HepG2 (cell line): ENCODE data around the gene FAM163B. TPM values are rescaled to one million over a fixed set of nuclear protein-coding genes. Genes with fewer than 3 reads are reported as not detected.

Experiments used
- ATAC-seq: fragments of 200-7000 bp; cut with Tn5 transposase; 3 replicates; pipeline ENCODE4 v1.9.1; 2020; ENCODE audit warnings: mild to moderate bottlenecking, moderate library complexity
- BruUV-seq: library from RNA; stranded (reverse); fragments of 400-500 nt; replicated peaks from 2 replicates; lab custom pipeline; 2021; lab: Mats Ljungman, UMichigan
- CTCF ChIA-PET: fragments of 300-600 bp; formaldehyde crosslinking; extraction: SDS; loops from one replicate; lab custom pipeline; 2021; ENCODE audit warnings: low total read pairs, inconsistent platforms, low intra/inter-chr PET ratio; lab: Yijun Ruan, JAX
- POLR2A ChIA-PET: fragments of 350-600 bp; sonication (Branson Sonifier 250); formaldehyde crosslinking; loops from one replicate; lab custom pipeline; 2020; ENCODE audit warnings: antibody characterized with exemption, inconsistent platforms; lab: Yijun Ruan, JAX
- DNase-seq: peaks from one replicate; pipeline ENCODE4 v3.0.0-alpha.2; 2015; ENCODE audit warnings: low spot score
- FAIRE-seq: peaks from 3 replicates; lab custom pipeline; 2011; peaks lifted over from hg19 to GRCh38; lab: Jason Lieb, UNC
- H2AFZ ChIP-seq: one replicate; pipeline ENCODE4 v1.6.1; 2011; ENCODE audit warnings: low read length, inconsistent platforms
- H3K27ac ChIP-seq: fragments of 300-600 bp; 3 replicates; pipeline ENCODE4 v1.8.0; 2011; ENCODE audit warnings: mixed run types, mild to moderate bottlenecking, mixed read lengths, low read length, inconsistent platforms; ENCODE audit not compliant: insufficient read depth; ENCODE audit errors: extremely low read length
- H3K27me3 ChIP-seq, 2 experiments: fragments of 200-600 bp in 1 of 2; 2 replicates in 1 of 2; 3 replicates in 1 of 2; pipeline versions ENCODE4 v1.6.0 to v1.8.0; 2011; ENCODE audit warnings: low read length in 2 of 2, mild to moderate bottlenecking in 2 of 2, moderate library complexity in 2 of 2, inconsistent platforms in 1 of 2; ENCODE audit not compliant: insufficient read depth in 2 of 2, control insufficient read depth in 1 of 2
- H3K36me3 ChIP-seq, 2 experiments: fragments of 200-600 bp in 1 of 2; replicated peaks in 1 of 2; 2 replicates in 1 of 2; 3 replicates in 1 of 2; pipeline versions ENCODE4 v1.5.1 to v1.8.0; 2011; ENCODE audit warnings: low read length in 2 of 2, inconsistent platforms in 1 of 2; ENCODE audit not compliant: insufficient read depth in 2 of 2, control insufficient read depth in 1 of 2
- H3K4me1 ChIP-seq: 2 replicates; pipeline ENCODE4 v1.5.1; 2012; ENCODE audit warnings: low read length, inconsistent platforms; ENCODE audit not compliant: insufficient read depth
- H3K4me2 ChIP-seq: 2 replicates; pipeline ENCODE4 v1.6.0; 2011; ENCODE audit warnings: low read depth, low read length, inconsistent platforms
- H3K4me3 ChIP-seq, 3 experiments: fragments of 200-600 bp in 1 of 3; sonication (generic), shearing (Covaris generic) in 1 of 3; replicated peaks in 1 of 3; 2 replicates each; pipeline ENCODE4 v1.5.1; 2011 to 2016; ENCODE audit warnings: low read length in 3 of 3, inconsistent platforms in 2 of 3, low read depth in 2 of 3, mild to moderate bottlenecking in 2 of 3, control low read depth in 1 of 3, mixed read lengths in 1 of 3; ENCODE audit not compliant: insufficient read depth in 1 of 3
- H3K79me2 ChIP-seq: one replicate; pipeline ENCODE4 v1.6.1; 2011; ENCODE audit warnings: low read length, inconsistent platforms; ENCODE audit not compliant: insufficient read depth
- H3K9ac ChIP-seq: 2 replicates; pipeline ENCODE4 v1.6.0; 2011; ENCODE audit warnings: mild to moderate bottlenecking, low read depth, low read length, inconsistent platforms; ENCODE audit not compliant: insufficient read depth
- H3K9me3 ChIP-seq: 2 replicates; pipeline ENCODE4 v1.5.1; 2012; ENCODE audit warnings: mild to moderate bottlenecking, low read length
- H4K20me1 ChIP-seq: 2 replicates; pipeline ENCODE4 v1.6.0; 2011; ENCODE audit warnings: inconsistent platforms, mild to moderate bottlenecking, low read length, moderate library complexity; ENCODE audit not compliant: insufficient read depth
- ARHGAP35 ChIP-seq: sonication (generic); formaldehyde crosslinking; IDR thresholded peaks from 2 replicates; pipeline ENCODE4 v1.9.0; 2022; ENCODE audit warnings: mild to moderate bottlenecking, inconsistent platforms, moderate library complexity, missing genetic modification reagents, borderline replicate concordance
- DRAP1 ChIP-seq: IDR thresholded peaks from 2 replicates; pipeline ENCODE4 v1.6.1; 2016; ENCODE audit warnings: missing genetic modification reagents, missing compliant biosample characterization
- EEA1 ChIP-seq: sonication (generic); formaldehyde crosslinking; IDR thresholded peaks from 2 replicates; pipeline ENCODE4 v1.5.1; 2020; ENCODE audit warnings: mild to moderate bottlenecking, missing genetic modification reagents, borderline replicate concordance
- GRHL1 ChIP-seq: sonication (generic); formaldehyde crosslinking; conservative IDR thresholded peaks from 2 replicates; pipeline ENCODE4 v1.8.0; 2022; ENCODE audit warnings: missing genetic modification reagents
- MBD4 ChIP-seq: IDR thresholded peaks from 2 replicates; pipeline ENCODE4 v1.6.1; 2012; ENCODE audit warnings: low read length, inconsistent platforms, borderline replicate concordance
- SIN3A ChIP-seq: IDR thresholded peaks from 2 replicates; pipeline ENCODE4 v1.6.1; 2011; ENCODE audit warnings: low read depth, mild to moderate bottlenecking, control low read depth, low read length, borderline replicate concordance
- SP1 ChIP-seq, 2 experiments: fragments of 450-650 bp in 1 of 2; sonication (generic) in 1 of 2; formaldehyde crosslinking in 1 of 2; IDR thresholded peaks; 2 replicates each; pipeline versions ENCODE4 v1.4.0 to v1.6.1; 2016 to 2020; ENCODE audit warnings: missing genetic modification reagents in 1 of 2
- YY1 ChIP-seq: IDR thresholded peaks from 2 replicates; pipeline ENCODE4 v1.6.1; 2011; ENCODE audit warnings: low read length, low read depth, moderate library complexity, mild to moderate bottlenecking; ENCODE audit not compliant: insufficient read depth, insufficient replicate concordance
- ZNF317 ChIP-seq: sonication (generic); formaldehyde crosslinking; IDR thresholded peaks from 2 replicates; pipeline ENCODE4 v1.5.0; 2020; ENCODE audit warnings: mild to moderate bottlenecking, missing genetic modification reagents
- ZNF841 ChIP-seq: sonication (generic); formaldehyde crosslinking; IDR thresholded peaks from 2 replicates; pipeline ENCODE4 v1.8.1; 2023; ENCODE audit warnings: missing genetic modification reagents, borderline replicate concordance
- WGBS: methylation state at CpG from one replicate; pipeline ENCODE4 v1.1.6; 2017; ENCODE audit warnings: low lambda C conversion rate; 5-methylcytosine and 5-hydroxymethylcytosine counted together
- in situ Hi-C: cut with HindIII; loops from 2 replicates; pipeline ENCODE4 v1.10.0; 2017; ENCODE audit warnings: low pct_unique_long_range_greater_than_20kb; ENCODE audit not compliant: extremely low pct_ligation_motif_present
- intact Hi-C: fragments of 100-400 bp; cut with micrococcal nuclease; formaldehyde crosslinking; loops from one replicate; pipeline ENCODE4 v1.10.0; 2022; ENCODE audit not compliant: unreplicated experiment
- polyA plus RNA-seq, 8 experiments: library from polyadenylated mRNA; depleted of rRNA in 3 of 8; stranded (reverse) in 7 of 8; unstranded in 1 of 8; fragments of >200 nt; fragmentation: Illumina TruSeq in 4 of 8; extraction: Trizol in 4 of 8; gene quantifications; 2 replicates each; pipeline versions ENCODE4 v1.2.1 to v1.2.3, GENCODE V29; 2011 to 2016; ENCODE audit warnings: low read depth in 4 of 8, missing spikeins in 1 of 8, mixed read lengths in 1 of 8; ENCODE audit not compliant: insufficient read depth in 1 of 8
- total RNA-seq, 5 experiments: library from RNA; depleted of rRNA; stranded (reverse); fragments of >200 nt; fragmentation: Illumina TruSeq; extraction: Trizol; gene quantifications; 2 replicates each; pipeline ENCODE4 v1.2.3, GENCODE V29; 2016; ENCODE audit warnings: low read depth in 1 of 5
- TF ChIP-seq, protein P1 (sequence below): sonication (generic); formaldehyde crosslinking; IDR thresholded peaks from 2 replicates; pipeline ENCODE4 v1.8.0; 2022; ENCODE audit warnings: mild to moderate bottlenecking, missing genetic modification reagents
- TF ChIP-seq, protein P2 (sequence below): sonication (generic); formaldehyde crosslinking; IDR thresholded peaks from 2 replicates; pipeline ENCODE4 v1.5.0; 2020; ENCODE audit warnings: missing genetic modification reagents
- TF ChIP-seq, protein P3 (sequence below): sonication (generic); formaldehyde crosslinking; IDR thresholded peaks from 2 replicates; pipeline ENCODE4 v1.4.0; 2020; ENCODE audit warnings: missing genetic modification reagents

The FAM163B gene
- total and polyA plus RNA-seq, 2 of the 13 experiments (the other 11 are each of a cell fraction or from before 2014, with no cell fraction given): not detected

DNA sequence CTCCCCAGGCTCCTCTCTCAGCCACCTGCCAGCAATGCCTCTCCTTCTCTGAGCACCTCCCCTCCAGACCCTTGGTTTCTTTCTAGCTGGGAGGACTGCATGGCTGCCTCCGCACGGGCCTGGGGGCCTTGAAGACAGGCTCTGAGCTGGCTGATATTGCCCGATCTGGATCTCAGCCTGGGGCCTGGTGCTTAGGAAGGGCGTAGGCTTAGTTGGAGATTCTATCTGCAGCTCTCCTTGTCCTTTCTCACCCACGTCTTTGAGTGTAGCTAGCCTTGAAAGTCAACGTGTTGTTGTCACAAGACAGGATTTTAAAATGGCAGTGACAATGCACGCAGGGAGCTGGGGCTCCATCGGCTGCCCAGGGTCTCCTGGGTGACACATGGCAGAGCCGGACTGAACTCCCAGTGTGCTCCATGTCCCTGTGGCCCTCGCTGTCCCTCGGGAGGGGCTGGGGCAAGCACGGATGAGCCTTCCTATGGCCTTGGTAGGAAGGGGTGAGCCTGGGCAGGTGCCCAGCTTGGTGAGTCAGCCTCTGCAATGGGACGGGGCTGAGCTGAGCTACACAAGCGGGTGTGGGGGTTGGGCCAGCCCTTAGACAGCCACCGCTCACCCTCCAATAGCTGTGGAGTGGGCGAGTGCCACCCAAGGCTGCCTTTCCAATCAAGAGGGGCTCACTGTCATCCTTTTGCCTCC lies 65.3 kb downstream of the FAM163B start:
- Histone ChIP-seq H3K27ac (no peak overlapping the region), H4K20me1 (no peaks in the 10 kb centered on the region), H3K9me3 (no peaks in the 10 kb centered on the region), H3K79me2 (no peaks in the 10 kb centered on the region), H3K27me3 (no peaks in the 10 kb centered on the region), H3K4me3 (no peak overlapping the region), H3K9ac (no peak overlapping the region), H2AFZ (no peak overlapping the region), H3K4me2 (no peak overlapping the region), H3K36me3 (peaks cover 0 to 1% of the 10 kb centered on the region in 2 experiments; a peak in 2 of 5 replicates), H3K4me1 (no peaks in the 10 kb centered on the region)
- no TSS peak for BruUV-seq
- DNase-seq (no peak), FAIRE-seq (no peak), ATAC-seq (no peak)
- TF ChIP-seq, protein P1, sequence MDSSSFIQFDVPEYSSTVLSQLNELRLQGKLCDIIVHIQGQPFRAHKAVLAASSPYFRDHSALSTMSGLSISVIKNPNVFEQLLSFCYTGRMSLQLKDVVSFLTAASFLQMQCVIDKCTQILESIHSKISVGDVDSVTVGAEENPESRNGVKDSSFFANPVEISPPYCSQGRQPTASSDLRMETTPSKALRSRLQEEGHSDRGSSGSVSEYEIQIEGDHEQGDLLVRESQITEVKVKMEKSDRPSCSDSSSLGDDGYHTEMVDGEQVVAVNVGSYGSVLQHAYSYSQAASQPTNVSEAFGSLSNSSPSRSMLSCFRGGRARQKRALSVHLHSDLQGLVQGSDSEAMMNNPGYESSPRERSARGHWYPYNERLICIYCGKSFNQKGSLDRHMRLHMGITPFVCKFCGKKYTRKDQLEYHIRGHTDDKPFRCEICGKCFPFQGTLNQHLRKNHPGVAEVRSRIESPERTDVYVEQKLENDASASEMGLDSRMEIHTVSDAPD (CRISPR knock-in tag): no peak
- no peak for TF ChIP-seq MBD4
- TF ChIP-seq ARHGAP35: no peak
- no peak for TF ChIP-seq DRAP1
- TF ChIP-seq SP1 (IDR thresholded peaks at IDR 0.05): no peak
- TF ChIP-seq SP1 (CRISPR knock-in tag; IDR thresholded peaks at IDR 0.05): no peak
- TF ChIP-seq GRHL1: no peak
- no peak for TF ChIP-seq ZNF841
- TF ChIP-seq ZNF317: no peak
- TF ChIP-seq, protein P2, sequence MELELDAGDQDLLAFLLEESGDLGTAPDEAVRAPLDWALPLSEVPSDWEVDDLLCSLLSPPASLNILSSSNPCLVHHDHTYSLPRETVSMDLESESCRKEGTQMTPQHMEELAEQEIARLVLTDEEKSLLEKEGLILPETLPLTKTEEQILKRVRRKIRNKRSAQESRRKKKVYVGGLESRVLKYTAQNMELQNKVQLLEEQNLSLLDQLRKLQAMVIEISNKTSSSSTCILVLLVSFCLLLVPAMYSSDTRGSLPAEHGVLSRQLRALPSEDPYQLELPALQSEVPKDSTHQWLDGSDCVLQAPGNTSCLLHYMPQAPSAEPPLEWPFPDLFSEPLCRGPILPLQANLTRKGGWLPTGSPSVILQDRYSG (CRISPR knock-in tag): no peak
- TF ChIP-seq EEA1 (CRISPR knock-in tag): no peak
- TF ChIP-seq YY1: no peak
- TF ChIP-seq, protein P3, sequence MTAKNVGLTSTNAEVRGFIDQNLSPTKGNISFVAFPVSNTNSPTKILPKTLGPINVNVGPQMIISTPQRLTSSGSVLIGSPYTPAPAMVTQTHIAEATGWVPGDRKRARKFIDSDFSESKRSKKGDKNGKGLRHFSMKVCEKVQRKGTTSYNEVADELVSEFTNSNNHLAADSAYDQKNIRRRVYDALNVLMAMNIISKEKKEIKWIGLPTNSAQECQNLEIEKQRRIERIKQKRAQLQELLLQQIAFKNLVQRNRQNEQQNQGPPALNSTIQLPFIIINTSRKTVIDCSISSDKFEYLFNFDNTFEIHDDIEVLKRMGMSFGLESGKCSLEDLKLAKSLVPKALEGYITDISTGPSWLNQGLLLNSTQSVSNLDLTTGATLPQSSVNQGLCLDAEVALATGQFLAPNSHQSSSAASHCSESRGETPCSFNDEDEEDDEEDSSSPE (CRISPR knock-in tag): no peak
- TF ChIP-seq SIN3A: no peak
- POLR2A ChIA-PET: no interaction called here
- intact Hi-C loops (no loop called here), in situ Hi-C loops (loop anchor here (25.0 kb wide), 1 partner anchor 193 kb away; the partner anchor contains the start of gene SARDH)
- WGBS: 69% methylated on average over 8 of the region's 16 CpGs
- CTCF ChIA-PET: no interaction called here
